GM13977 (cell line): ENCODE data around the gene ZSWIM8.

ENCODE experiments used
- DNase-seq: peaks from one replicate; pipeline ENCODE4 v3.0.0; 2012; ENCODE audit warnings: low spot score
- CTCF ChIP-seq: IDR thresholded peaks from 2 replicates; pipeline ENCODE4 v1.5.1; 2012; ENCODE audit warnings: mild to moderate bottlenecking, control low read depth; ENCODE audit not compliant: insufficient read depth; ENCODE audit errors: extremely low read depth, missing control alignments
- in situ Hi-C: fragments of 300-500 bp; cut with MboI; formaldehyde crosslinking; loops from one replicate; pipeline ENCODE4 v1.12.0; 2022; ENCODE audit warnings: low sequenced_read_pairs, low pct_unique_long_range_greater_than_20kb, mixed read lengths, inconsistent platforms; ENCODE audit not compliant: unreplicated experiment

ZSWIM8 gene

GRCh38 chr10:73796766-73797165, 11.4 kb downstream of the ZSWIM8 start:
- in situ Hi-C loops, result no loop called here
- no peak for TF ChIP-seq CTCF
- no peak for DNase-seq

GRCh38 chr10:73797324-73798025, 12.1 kb downstream of the ZSWIM8 start:
- no peak for TF ChIP-seq CTCF
- DNase-seq, result no peak
- in situ Hi-C loops, result no loop called here

- no peak for TF ChIP-seq CTCF
- DNase-seq, result no peak
- in situ Hi-C loops, result no loop called here
Measured at GRCh38 chr10:73798087-73798486, 12.7 kb downstream of the ZSWIM8 start.

GRCh38 chr10:73798927-73799560, 13.6 kb downstream of the ZSWIM8 start:
- no peak for DNase-seq
- no peak for TF ChIP-seq CTCF
- in situ Hi-C loops, result no loop called here

GRCh38 chr10:73799899-73800559, 14.6 kb downstream of the ZSWIM8 start:
- in situ Hi-C loops, result no loop called here
- DNase-seq, result no peak
- no peak for TF ChIP-seq CTCF

- in situ Hi-C loops, result no loop called here
Measured at GRCh38 chr10:73800560-73801252, 15.3 kb downstream of the ZSWIM8 start.

More at GRCh38 chr10:73800560-73801252, 15.3 kb downstream of the ZSWIM8 start:
- no peak for DNase-seq
- TF ChIP-seq CTCF, result no peak
